KMS-11 (cell line): ENCODE data around the gene ATP9B.

Source experiments
- H2AFZ ChIP-seq: fragments of 200-600 bp; sonication (generic); 2 replicates; pipeline ENCODE4 v1.6.1; 2016; ENCODE audit warnings: antibody characterized with exemption, mixed run types, low read depth
- H3K27ac ChIP-seq: fragments of 200-600 bp; sonication (generic); 2 replicates; pipeline ENCODE4 v1.6.1; 2016; ENCODE audit warnings: mild to moderate bottlenecking, mixed run types
- H3K27me3 ChIP-seq: fragments of 200-600 bp; sonication (generic); 2 replicates; pipeline ENCODE4 v1.6.1; 2017; ENCODE audit warnings: mild to moderate bottlenecking, low read depth, mixed run types, moderate library complexity; ENCODE audit not compliant: insufficient read depth
- H3K36me3 ChIP-seq: fragments of 200-600 bp; sonication (generic); 2 replicates; pipeline ENCODE4 v1.6.1; 2017; ENCODE audit warnings: mild to moderate bottlenecking, mixed run types; ENCODE audit not compliant: insufficient read depth
- H3K4me1 ChIP-seq: fragments of 200-600 bp; sonication (generic); 2 replicates; pipeline ENCODE4 v1.6.1; 2016; ENCODE audit warnings: mild to moderate bottlenecking, low read depth, mixed run types; ENCODE audit not compliant: poor library complexity, severe bottlenecking
- H3K4me2 ChIP-seq: fragments of 200-600 bp; sonication (generic); 2 replicates; pipeline ENCODE4 v1.7.0; 2016; ENCODE audit warnings: mild to moderate bottlenecking, mixed run types
- H3K4me3 ChIP-seq: fragments of 200-600 bp; sonication (generic); IDR thresholded peaks from 2 replicates; pipeline ENCODE4 v1.6.1; 2017; ENCODE audit warnings: low read depth, low read length, mixed read lengths; ENCODE audit not compliant: insufficient read depth
- H3K79me2 ChIP-seq: fragments of 200-600 bp; sonication (generic); 2 replicates; pipeline ENCODE4 v1.6.1; 2016; ENCODE audit warnings: low read depth, mixed run types; ENCODE audit not compliant: insufficient read depth
- H3K9ac ChIP-seq: fragments of 200-600 bp; sonication (generic); 2 replicates; pipeline ENCODE4 v1.6.1; 2016; ENCODE audit warnings: mild to moderate bottlenecking, mixed run types
- H4K20me1 ChIP-seq: fragments of 200-600 bp; sonication (generic); 2 replicates; pipeline ENCODE4 v1.6.1; 2016; ENCODE audit warnings: mild to moderate bottlenecking, mixed run types; ENCODE audit not compliant: insufficient read depth
- TF ChIP-seq, protein P1 (sequence below): fragments of 200-600 bp; sonication (generic); conservative IDR thresholded peaks from 2 replicates; pipeline ENCODE4 v1.6.1; 2017; ENCODE audit warnings: low read depth, mild to moderate bottlenecking, antibody characterized with exemption, low read length, moderate library complexity, mixed read lengths

Gene ATP9B

DNA sequence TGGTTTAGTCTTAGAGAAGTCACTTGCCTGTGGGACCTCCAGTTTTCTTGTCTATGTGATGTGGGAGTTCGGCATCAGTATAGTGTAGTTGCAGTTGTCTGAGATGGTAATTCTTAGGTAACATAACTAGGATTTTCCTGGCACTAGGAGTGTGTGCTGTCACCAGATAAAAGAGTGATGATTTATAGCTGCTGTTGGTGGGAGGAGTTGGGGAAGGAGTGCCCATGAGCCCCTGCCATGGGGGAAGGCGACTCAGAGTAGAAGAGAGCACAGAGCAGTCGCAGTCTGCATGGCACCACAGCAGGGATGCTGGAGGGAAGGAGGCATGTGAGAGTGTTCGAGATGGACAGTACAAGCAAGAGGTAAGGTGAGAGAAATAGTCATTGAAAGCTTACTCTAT lies 38.7 kb downstream of the ATP9B start:
- TF ChIP-seq, protein P1, sequence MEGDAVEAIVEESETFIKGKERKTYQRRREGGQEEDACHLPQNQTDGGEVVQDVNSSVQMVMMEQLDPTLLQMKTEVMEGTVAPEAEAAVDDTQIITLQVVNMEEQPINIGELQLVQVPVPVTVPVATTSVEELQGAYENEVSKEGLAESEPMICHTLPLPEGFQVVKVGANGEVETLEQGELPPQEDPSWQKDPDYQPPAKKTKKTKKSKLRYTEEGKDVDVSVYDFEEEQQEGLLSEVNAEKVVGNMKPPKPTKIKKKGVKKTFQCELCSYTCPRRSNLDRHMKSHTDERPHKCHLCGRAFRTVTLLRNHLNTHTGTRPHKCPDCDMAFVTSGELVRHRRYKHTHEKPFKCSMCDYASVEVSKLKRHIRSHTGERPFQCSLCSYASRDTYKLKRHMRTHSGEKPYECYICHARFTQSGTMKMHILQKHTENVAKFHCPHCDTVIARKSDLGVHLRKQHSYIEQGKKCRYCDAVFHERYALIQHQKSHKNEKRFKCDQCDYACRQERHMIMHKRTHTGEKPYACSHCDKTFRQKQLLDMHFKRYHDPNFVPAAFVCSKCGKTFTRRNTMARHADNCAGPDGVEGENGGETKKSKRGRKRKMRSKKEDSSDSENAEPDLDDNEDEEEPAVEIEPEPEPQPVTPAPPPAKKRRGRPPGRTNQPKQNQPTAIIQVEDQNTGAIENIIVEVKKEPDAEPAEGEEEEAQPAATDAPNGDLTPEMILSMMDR = no peak
- H3K4me2 ChIP-seq = peak overlapping the region; percentile 63
- H4K20me1 ChIP-seq = no peaks in the 10 kb centered on the region
- peak overlapping the region; percentile 46; the same call in 1 of the 2 replicates for H3K9ac ChIP-seq
- H3K79me2 ChIP-seq = peaks cover 63% of the 10 kb centered on the region
- 0 out of 2 replicates have a peak, but pooled peaks cover 4% of the 10 kb centered on the region for H3K36me3 ChIP-seq
- H3K27ac ChIP-seq = peak overlapping the region; percentile 77
- H3K4me3 ChIP-seq = no peak overlapping the region
- H3K4me1 ChIP-seq = peaks cover 52% of the 10 kb centered on the region
- H2AFZ ChIP-seq = no peak overlapping the region
- no peaks in the 10 kb centered on the region for H3K27me3 ChIP-seq

DNA sequence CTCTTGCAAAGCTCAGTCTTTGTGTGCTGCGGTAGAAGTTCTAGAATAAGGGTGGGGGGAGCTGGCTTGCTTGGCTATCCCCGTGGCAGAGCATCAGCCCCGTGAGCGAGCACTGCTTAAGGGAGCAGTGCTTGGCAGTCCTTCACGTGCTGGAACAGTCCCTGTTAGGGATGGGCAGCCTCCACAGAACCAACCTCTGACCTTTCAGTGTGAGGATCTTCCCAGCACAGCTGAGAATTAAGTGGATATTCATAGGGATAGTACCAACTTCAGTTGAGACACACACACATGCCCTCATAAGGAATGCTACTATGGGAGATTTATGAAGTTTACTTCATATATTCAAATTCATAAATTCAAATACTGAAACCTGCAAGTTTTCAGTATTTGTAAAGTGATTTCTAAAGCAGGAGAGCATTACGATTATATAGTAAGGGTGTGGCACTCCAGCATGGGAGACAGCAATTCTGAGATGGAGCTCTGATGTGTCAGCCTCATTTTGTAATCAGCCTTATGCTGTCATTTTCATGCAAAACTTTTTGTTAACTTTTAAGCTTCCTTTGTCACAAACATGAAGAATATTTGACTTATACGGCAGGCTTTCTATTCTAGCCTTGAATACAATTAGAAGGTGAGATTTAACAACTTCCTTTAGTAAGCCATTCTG lies 39.5 kb downstream of the ATP9B start:
- TF ChIP-seq, protein P1 = no peak
- H3K36me3 ChIP-seq = 0 out of 2 replicates have a peak, but pooled peaks cover 4% of the 10 kb centered on the region
- 0 out of 2 replicates have a peak overlapping the region, but pooled peaks have one; percentile 29 for H2AFZ ChIP-seq
- H3K27me3 ChIP-seq = no peaks in the 10 kb centered on the region
- no peaks in the 10 kb centered on the region for H4K20me1 ChIP-seq
- peak overlapping the region; percentile 77 for H3K27ac ChIP-seq
- H3K79me2 ChIP-seq = peaks cover 58% of the 10 kb centered on the region
- H3K4me1 ChIP-seq = peaks cover 59% of the 10 kb centered on the region
- peak overlapping the region; percentile 63 for H3K4me2 ChIP-seq
- peak overlapping the region; percentile 46; the same call in 1 of the 2 replicates for H3K9ac ChIP-seq
- no peak overlapping the region for H3K4me3 ChIP-seq

DNA sequence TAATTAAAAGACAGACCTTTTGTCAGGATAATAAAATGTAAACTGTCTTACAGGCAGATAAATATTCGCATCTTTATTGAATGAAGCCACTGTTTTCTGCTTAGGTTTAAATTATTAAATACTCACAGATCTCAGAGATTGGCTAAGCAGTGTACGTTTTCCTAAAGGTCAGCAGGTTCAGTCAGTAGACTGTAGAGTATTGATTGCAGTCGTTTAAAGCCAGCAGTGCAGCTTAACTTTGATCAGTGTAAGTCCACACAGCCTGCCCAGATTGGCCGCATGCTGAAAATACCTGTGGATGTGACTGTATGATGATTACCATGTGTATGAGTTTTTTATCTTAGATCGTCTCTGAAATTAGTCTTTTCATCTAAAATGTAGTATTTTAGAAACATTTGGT lies 42.3 kb downstream of the ATP9B start:
- Histone ChIP-seq H3K27ac (no peak overlapping the region), H3K4me2 (no peak overlapping the region), H2AFZ (no peak overlapping the region), H3K4me3 (no peak overlapping the region), H3K9ac (no peak overlapping the region), H3K36me3 (0 out of 2 replicates have a peak, but pooled peaks cover 4% of the 10 kb centered on the region), H3K4me1 (peaks cover 69% of the 10 kb centered on the region), H4K20me1 (no peaks in the 10 kb centered on the region), H3K27me3 (no peaks in the 10 kb centered on the region), H3K79me2 (peaks cover 35% of the 10 kb centered on the region)
- TF ChIP-seq, protein P1 = no peak

DNA sequence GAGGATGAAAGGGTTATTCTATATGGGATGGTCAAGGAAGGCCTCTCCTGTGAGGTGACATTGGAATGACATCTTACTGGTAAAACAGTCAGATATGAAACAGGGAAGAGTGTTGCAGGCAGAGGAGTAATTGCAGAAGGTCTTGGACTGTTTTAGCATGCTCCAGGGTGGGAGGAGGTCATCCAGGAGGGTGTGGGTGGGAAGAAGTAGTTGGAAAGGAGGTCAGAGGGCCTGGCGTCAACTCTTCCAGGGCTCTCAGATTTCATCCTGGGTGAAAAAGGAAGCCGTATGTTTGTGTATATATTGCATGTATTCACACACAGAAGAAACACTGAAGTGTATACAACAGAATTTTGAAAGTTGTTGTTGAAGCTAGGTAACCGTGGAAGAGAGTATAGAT lies 48.2 kb downstream of the ATP9B start:
- Histone ChIP-seq H3K79me2 (no peaks in the 10 kb centered on the region), H3K4me2 (no peak overlapping the region)

More for the DNA sequence above, 48.2 kb downstream of the ATP9B start:
- H3K4me3 ChIP-seq = no peak overlapping the region
- H3K4me1 ChIP-seq = peaks cover 37% of the 10 kb centered on the region
- H2AFZ ChIP-seq = no peak overlapping the region
- no peak overlapping the region for H3K9ac ChIP-seq
- H3K27me3 ChIP-seq = no peaks in the 10 kb centered on the region
- TF ChIP-seq, protein P1 = no peak
- no peaks in the 10 kb centered on the region for H4K20me1 ChIP-seq
- H3K36me3 ChIP-seq = no peaks in the 10 kb centered on the region
- no peak overlapping the region for H3K27ac ChIP-seq
